HG02943 (cell line): Measurements from ENCODE around the gene MBD1.
"Not testable (repeated sequence)": the region's sequence is repeated elsewhere in the genome, so short reads cannot be mapped to it uniquely, and the experiment has no call there.

Experiments used
- ATAC-seq: cut with Tn5 transposase; IDR thresholded peaks from one replicate; pipeline ENCODE4 v1.9.1; 2021; ENCODE audit warnings: mild to moderate bottlenecking, low read depth, moderate library complexity; ENCODE audit not compliant: unreplicated experiment

MBD1 gene

DNA sequence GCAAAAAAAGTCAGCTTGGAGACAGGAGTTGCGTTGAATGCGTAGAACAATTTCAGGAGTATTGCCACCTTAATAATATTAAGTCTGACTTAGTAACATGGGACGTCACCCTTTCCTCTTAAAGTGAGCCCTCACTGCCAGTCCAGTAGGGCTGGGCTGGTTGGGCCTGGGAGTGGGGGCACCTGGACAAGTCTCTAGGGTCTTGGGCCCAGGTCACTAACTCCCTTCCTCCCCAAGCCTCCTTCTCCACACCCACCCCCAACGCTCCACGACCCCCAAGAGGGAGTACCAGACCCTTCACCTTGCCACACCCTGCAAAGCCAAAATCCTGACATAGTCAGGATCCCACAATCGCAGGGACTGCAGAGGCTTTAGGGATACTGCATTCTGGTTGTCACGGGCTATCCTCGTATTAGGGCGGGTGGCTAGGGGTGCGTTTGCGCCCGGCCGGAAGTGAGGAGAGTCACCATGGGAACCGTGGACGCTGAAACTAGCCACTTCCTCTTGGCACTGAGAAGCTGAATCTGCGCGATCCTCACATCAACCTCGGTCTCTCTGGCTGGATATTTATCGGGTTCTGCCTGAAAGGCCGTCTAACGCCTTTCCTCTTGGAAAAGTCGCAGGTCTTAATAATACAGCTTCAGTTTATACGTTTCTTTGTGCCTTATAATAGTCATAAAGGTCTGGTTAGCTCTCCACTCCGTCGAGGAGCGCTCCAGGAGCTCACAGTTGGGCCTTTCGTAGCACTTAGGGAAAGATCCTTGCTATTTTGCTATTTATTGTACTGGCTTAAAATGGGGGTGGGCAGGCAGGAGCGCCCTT, 16.5 kb upstream of the MBD1 start:
- peak; percentile 100 for ATAC-seq

DNA sequence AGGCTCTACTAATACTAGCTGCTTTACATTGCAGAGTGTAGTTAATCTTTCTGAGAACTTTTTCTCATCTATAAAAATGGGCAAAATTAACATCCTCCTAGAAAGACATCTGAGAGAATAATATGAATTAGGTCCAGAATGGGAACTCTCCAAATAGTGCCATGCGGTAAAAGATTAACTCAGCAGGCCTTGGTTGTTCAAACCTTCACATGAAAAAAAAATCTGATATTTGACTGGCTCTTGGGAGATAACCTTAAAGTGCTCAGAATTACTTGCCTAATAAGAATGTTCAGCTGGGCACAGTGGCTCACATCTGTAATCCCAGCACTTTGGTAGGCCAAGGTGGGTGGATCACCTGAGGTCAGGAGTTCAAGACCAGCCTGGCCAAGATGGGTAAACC, 11.7 kb upstream of the MBD1 start:
- no peak for ATAC-seq

DNA sequence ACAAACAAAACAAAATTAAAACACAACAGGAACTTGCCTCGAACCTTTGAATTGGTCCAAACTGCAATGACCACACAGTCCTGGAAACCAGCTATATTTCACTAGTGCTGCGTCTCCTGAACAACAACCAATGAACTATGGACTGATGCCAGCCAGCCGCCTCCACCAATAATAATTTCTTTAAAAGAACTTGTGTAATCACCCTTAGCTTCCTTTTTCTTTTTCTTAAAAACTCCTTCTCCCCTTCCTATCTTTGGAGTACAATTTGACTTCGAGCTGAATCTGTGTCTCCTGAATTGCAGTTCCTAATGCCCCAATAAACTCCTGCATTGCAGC, 7.8 kb upstream of the MBD1 start:
- no peak for ATAC-seq

DNA sequence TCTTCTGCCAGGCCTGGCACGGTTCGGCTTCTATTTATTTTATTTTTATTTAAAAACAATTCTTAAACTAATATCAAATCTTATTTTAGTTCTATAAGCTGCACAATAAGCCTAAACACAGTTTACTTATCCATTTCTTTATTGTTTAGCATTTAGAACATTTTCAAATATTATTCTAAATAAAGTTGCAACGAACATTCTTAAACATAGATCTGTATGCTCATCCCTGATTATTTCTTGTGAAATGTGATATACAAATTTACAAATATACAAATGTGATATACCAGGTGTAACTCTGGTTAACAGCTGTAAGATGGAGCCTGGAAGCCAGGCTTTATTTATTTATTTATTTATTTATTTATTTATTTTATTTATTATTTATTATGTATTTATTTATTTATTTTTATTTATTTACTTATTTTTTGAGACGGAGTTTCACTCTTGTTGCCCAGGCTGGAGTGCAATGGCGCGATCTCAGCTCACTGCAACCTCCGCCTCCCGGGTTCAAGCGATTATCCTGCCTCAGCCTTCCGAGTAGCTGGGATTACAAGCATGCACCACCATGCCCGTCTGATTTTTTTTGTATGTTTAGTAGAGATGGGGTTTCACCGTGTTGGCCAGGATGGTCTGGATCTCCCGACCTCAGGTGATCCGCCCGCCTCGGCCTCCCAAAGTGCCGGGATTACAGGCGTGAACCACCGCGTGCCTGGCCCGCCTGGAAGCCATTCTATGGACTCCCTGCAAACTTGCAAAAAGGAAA, 7.2 kb upstream of the MBD1 start:
- not testable (repeated sequence) for ATAC-seq

DNA sequence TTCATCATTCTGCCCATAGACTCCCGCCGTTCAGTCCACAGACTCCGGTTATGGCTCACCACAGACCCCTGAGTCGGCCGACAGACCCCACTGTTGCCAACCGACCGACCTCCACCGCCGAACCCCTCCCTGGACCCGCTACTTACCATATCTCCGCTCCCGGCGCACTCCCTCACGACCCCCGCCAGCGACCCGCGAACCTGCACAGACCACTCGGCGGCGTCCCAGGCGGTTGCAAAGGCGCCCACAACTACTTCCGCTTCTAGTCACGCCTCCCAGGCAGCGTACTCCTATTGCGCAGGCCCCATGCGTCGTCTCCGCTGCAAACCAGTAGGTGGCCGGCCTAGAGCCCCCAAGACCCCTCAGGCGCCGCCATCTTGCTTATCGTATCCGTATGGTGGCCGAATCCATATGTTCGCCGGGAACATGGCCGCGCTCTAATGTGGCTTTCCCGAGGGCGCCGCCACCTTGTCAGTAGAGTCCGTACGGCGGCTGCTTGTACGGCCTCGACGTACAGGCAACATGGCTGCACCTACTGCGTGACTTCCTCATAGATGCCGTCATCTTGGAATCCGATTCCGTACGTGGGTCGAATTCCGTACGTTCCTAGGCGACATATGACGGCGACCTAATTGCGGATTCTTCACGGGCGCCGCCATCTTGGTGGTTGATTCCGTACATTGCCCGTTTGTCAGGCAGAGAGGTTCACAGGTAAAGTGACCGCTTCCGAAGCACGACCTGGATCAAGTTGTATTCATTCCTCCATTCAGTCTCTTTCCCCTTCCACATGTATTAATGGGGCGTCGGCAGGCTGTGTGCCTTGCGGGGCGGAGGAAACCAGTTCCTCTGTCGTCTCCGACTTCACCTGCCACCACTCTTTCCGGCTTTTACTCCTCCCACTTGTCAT, 6.4 kb upstream of the MBD1 start, which contains the start of gene CXXC1:
Gene CXXC1 (minus strand): TSS at position 252 of the 907 bp plus-strand sequence. CDS start 103 bp downstream, at position 149.
- peak; percentile 83 for ATAC-seq

DNA sequence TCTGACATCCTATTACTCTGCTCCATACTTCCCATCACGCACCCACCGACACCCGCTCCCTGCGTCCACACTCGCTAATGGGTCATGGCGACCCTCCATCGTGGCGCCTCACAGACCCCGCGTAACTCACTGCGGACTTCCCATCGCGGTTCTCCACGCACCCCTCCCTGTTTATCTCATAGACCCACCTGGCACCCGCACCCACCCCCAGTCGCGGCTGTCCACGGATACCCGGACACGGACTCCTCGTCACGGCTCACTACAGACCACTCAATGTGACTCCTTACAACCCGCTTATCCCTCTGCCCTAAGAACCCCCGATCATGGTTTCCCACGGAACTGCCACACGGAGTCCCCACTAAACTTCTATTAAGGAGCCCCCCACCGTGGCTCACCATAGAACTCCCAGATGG, 5.7 kb upstream of the MBD1 start:
- ATAC-seq, result no peak

DNA sequence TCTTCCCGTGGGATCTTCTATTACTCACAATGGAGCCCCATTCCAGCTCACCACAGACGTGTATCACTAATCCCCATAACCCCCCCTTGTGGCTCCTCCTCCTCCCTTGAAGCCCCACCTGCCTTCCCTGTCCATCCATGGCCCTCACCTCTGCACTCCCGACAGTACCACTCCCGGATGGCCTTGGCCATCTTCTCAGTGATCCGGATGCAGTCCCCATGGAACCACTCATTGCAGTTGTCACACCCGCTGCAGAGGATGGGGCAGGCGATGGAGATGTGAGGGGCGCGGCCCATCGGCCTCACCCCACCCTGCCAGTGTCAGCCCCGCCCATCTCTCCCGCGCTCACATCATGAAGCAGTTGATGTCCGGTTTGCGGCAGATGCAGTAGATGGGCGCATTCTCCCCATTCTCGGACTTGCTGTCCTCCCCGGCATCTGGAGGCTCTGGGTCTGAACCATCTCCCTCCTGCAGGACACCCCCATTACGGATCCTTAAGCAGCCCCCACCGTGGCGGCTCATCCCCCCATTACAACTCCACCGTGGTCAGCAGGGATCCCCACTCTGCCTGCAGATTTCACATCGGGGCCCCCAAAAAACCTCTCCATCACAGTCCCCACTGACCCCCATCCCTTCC, 5.2 kb upstream of the MBD1 start:
- no peak for ATAC-seq

DNA sequence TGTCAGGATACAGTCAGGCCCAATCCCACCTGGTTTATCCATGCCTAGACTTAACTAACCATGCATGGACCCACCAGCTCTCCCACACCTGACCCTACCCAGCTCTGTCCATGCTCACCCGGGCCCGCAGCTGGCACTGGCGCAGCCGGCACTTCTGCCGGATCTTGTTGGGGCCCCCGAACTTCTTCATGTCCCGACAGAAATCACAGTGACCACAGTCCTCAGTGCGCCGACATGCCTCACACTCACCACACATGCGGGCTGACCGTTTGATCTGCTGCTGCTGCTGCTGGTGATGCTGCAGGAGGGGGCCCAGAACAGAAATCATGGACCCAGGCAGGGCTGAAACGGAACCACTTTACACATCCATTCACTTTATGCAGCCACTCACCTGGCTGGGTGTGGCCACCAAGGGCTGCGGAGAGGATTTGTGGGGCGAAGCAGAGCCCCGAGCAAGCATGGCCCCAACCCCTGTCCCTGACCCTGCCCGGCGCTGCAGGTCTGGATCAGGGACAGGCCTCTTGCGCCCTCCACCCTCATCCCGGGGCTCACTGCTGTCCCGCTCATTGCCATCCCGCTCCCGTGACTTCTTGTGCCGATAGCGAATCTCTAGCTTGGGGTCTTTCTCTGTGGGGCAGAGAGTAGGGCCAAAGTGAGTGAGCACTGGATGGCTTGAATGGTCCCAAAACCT, 4.5 kb upstream of the MBD1 start:
- no peak for ATAC-seq

DNA sequence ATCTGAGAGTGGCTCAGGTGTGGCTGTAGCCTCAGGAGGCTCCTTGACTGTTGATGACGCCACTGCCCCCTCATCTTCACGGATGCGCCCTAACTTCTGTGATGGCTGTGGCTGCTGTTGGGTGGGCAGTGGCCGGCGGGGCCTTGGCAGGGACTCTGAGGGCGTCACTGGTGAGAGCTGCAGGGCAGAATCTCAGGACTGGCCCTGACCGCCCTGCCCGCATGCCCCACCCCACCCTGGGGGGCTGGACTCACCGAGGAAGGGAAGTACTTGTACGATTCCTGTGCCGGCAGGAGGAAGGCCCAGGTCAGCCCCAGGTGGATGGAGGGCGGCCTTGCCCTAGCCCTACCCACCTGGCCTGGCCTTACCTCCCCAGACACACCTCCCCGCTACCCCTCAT, 3.7 kb upstream of the MBD1 start:
- ATAC-seq, result no peak

DNA sequence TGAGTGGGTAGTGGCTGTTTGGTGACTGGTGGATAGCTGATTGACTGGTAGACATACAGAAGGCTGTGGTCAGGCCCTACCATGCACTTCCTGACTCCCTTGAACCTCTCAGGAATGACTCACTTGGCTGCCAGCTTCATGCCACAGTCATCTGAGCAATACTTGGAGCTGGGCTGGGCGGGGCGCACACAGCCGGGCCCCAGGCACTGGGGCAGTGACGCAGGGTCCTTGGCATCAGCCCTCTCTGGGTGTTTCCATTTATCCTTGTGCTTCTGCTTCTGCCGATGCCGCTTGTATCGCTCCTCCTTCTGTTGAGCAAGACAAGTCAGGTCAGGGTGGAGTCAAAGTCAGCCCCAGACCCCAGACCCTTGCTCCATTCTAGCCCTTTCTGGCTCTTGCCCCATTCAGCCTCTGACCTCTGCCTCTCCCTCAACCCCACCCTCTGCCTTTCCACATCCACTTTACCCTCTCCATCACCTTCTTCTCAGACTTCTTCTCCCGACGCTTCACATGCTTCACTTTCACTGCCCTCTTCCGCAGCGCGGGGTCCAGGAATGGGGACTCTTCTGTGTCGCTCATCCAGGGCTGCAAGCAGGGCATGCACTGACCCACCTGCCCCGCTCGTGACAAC, 3.0 kb upstream of the MBD1 start:
- no peak for ATAC-seq

DNA sequence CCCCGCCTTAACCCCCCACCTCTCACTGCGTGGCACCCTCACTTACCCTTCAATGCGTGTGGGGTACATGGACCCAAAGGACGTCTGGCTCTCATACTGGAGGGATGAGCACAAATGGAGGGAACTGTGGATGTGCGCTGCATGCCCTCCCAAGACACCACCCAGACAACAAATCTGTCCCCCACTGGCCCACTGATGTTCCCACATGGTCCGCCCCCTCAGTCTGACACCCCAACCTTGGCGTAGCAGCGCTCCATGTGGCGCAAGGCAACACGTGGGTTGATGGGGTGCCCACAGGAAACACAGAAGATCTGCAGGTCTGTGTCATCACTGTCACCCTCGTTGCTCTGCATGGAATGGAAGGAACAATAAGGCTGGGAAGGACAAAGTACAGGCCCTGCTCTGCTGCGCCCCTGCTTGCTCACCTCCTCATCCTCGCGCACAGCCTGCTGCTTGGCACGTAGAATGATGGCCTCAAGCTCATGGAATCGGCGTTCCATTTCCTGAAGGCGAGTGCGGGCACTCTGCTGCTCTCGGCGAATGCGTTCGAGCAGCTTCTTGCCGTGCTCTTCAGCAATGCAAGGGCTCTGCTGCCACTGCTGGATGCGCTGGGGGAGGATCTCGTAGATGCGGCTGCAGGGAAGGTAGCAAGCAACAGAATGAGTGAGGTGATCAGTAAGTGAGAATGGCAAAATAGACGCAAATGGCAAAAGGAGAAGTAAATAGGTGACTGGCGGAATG, 2.3 kb upstream of the MBD1 start:
- ATAC-seq, result no peak

DNA sequence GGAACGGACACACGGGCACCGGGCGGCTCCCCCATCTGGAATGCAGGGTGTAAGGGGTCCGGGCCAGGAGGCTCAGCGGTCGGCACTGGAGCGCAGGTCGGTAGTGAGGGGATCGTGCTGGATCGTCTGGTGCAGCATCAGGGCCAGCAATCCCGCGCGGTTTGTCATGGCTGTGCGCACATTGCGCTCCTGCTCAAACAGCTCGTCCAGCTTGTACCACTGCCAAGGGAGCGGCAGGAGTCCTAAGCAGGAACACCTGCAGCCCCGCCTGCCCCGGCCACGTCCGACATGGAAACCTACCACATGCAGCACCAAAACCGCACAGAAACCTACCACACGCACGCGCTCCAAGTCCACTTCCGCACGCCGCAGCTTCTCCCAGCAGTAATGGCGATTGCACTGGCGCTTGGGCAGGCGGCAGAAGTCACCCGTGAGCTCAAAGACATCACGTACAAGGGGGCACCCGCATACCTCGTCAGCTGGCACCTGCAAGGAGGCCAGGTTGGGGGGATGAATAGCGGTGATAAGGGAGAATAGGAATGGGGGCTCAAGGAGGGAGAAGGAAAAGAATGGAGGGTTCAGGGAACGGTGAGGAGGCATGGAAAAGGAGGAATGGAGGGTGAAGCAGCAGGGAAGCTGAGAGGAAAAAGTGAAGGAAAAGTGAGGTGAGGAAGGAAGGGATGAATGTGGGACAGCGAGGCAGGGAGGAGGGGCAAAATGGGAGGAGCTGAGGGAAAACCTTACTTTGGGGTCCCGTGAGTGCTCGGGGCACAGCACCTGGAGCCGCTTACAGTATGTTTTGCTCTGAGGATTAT, 1.4 kb upstream of the MBD1 start:
- no peak for ATAC-seq

DNA sequence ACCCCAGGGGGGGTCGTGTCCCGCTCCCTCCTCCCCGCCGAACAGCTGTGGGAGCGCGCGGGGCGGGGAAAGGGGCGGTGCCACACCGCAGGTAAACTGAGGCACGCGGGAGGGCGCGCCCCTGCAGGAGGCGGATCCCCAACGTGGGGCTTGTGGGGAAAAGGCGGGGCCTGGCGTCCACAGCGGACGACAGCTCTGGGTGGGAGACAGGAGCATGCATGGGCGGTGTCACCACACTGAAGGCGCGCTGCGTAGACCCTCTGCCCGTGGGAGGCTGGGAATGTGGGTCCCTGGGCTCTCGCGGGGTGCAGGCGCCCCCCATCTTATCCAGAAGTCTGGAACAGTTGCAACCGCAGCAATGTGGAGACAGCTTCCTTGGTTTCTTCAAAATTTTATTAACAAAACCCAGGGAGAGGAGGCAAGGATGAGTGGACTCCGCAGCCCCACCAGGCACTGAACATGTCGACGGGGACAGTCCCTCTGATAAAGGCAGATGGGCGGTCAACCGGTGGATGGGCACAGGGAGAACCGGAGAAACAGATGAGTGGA, 723 bp upstream of the MBD1 start:
- ATAC-seq, result peak; percentile 6

DNA sequence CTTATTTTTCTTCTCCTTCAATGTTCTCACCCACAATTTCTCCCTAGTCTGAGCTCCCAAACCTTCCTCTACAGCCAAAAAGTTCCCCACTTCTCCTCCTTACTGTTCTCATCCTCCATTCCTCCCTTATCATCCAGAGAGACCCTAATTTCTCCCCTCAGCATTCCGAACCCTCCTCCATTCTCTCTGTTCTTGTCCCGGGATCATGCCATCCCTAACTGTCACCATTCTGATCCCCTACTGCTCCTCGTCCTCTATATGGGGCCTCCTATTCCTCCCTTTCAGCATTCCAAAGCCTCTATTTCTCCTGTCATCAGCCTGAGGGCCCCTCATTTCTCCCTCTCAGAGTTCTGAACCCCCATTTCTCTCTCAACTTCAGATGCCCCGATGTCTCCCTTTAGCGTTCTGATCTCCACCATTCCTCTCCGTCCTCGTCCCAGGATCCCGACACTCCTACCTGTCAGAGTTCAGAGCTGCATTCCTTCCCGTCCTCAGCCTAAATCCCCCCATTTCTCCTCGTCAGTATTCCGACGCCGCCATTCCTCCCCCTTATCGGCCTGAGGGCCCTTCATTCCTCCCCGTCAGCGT, 522 bp downstream of the MBD1 start:
- no peak for ATAC-seq

DNA sequence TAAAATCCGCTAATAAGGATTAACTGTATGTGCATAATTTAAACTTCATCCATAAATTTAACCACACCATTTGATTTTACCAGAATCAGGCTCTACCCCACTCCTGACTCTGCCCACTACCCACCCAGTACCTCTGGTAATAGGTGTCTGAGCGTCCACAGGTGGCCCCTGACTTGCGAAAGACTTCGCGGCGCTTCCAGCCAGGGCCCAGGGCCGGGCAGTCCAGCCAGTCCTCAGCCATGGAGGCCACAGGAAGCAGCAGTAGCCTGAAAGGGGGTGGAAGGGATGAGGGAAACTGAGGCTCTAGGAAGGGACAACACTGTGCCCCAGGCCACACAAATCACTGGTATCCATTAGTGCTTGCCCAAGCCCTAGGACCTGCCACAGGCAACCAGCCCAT, 1.6 kb downstream of the MBD1 start:
- ATAC-seq, result no peak

DNA sequence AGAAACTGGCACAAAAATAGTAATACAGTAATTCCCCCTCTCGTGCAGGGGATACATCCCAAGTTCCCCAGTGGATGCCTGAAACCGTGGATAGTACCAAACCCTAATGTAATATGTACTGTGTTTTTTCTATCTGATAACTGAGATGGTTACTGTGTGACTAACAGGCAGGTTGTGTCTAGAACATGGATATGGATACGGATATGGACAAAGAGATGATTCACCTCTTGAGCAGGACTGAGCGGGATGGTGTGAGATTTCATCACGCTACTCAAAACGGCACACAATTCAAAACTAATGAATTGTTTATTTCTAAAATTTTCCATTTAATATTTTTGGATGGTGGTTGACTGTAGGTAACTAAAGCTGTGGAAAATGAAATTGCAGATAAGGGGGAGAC, 3.4 kb downstream of the MBD1 start:
- ATAC-seq, result no peak

DNA sequence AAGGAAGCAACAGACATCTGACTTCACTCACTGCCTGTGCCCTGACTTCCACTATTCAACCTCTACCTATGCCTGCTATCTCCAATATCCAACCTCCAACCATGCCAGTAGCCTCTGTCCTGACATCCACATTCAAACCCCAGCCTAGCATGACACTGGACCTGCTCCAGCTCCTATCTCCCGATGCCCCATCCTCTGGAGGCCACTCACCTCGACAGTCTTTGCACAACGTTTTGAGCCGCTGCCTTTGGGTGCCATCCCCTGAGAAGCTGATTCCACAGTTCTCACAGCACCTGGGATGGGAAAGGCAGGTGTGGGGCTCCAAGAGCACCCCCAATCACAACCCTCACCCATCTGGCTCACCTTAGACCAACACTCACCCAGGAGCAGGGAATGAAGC, 4.9 kb downstream of the MBD1 start:
- no peak for ATAC-seq
